Endodermal cell (in vitro differentiated cells): ENCODE data around the gene APOBR. TPM values are rescaled to one million over a fixed set of nuclear protein-coding genes. Genes with fewer than 3 reads are reported as not detected.

ENCODE experiments used
- DNase-seq: peaks from one replicate; pipeline ENCODE4 v3.0.0-alpha.2; 2017
- H3K27ac ChIP-seq: 2 replicates; pipeline ENCODE4 v1.5.1; 2013; ENCODE audit warnings: mild to moderate bottlenecking, low read depth, low read length, moderate library complexity
- H3K27me3 ChIP-seq: 2 replicates; pipeline ENCODE4 v1.6.1; 2013; ENCODE audit warnings: mild to moderate bottlenecking, low read length, moderate library complexity; ENCODE audit not compliant: insufficient read depth, control insufficient read depth, poor library complexity, severe bottlenecking
- H3K36me3 ChIP-seq: 2 replicates; pipeline ENCODE4 v1.7.0; 2013; ENCODE audit warnings: mild to moderate bottlenecking, low read length, moderate library complexity; ENCODE audit not compliant: control insufficient read depth, insufficient read depth
- H3K4me1 ChIP-seq: one replicate; pipeline ENCODE4 v1.7.0; 2013; ENCODE audit warnings: low read length; ENCODE audit not compliant: control insufficient read depth, insufficient read depth
- H3K4me3 ChIP-seq: 2 replicates; pipeline ENCODE4 v1.5.1; 2013; ENCODE audit warnings: mild to moderate bottlenecking, low read length, moderate library complexity
- H3K9ac ChIP-seq: 2 replicates; pipeline ENCODE4 v1.6.1; 2013; ENCODE audit warnings: mild to moderate bottlenecking, low read length, moderate library complexity; ENCODE audit not compliant: poor library complexity, severe bottlenecking; ENCODE audit errors: extremely low read depth
- H3K9me3 ChIP-seq: 2 replicates; pipeline ENCODE4 v1.6.1; 2013; ENCODE audit warnings: mild to moderate bottlenecking, low read length, moderate library complexity; ENCODE audit not compliant: control insufficient read depth
- H3K27ac Mint-ChIP-seq: 2 replicates; pipeline ENCODE4 v1.8.0; 2020; ENCODE audit warnings: mixed read lengths
- H3K27me3 Mint-ChIP-seq: 2 replicates; pipeline ENCODE4 v1.8.0; 2021; ENCODE audit warnings: mild to moderate bottlenecking, mixed read lengths; ENCODE audit not compliant: insufficient read depth
- H3K36me3 Mint-ChIP-seq: 2 replicates; pipeline ENCODE4 v1.8.0; 2020; ENCODE audit warnings: low read depth, mixed read lengths
- H3K4me1 Mint-ChIP-seq: 2 replicates; pipeline ENCODE4 v1.8.0; 2020; ENCODE audit warnings: mixed read lengths
- H3K4me3 Mint-ChIP-seq: 2 replicates; pipeline ENCODE4 v1.8.0; 2020; ENCODE audit warnings: mild to moderate bottlenecking, moderate library complexity, mixed read lengths
- H3K9me3 Mint-ChIP-seq: 2 replicates; pipeline ENCODE4 v1.8.0; 2020; ENCODE audit warnings: mild to moderate bottlenecking, mixed read lengths
- WGBS, 2 experiments: methylation state at CpG; one replicate each; pipeline versions ENCODE4 v1.1.5 to v1.1.7; 2013; ENCODE audit warnings: missing lambda C conversion rate in 2 of 2, mixed read lengths in 1 of 2; ENCODE audit not compliant: insufficient coverage in 1 of 2, insufficient read length in 1 of 2; 5-methylcytosine and 5-hydroxymethylcytosine counted together
- total RNA-seq, 2 donors: library from RNA; stranded (reverse); fragmentation: NEBNext Ultra II Directional in 1 of 2; extraction: Animal tissue kit (Norgen Biotek cat#: 25700) in 1 of 2; gene quantifications; 2 replicates in 1 of 2; 3 replicates in 1 of 2; pipeline ENCODE4 v1.2.1, GENCODE V29; 2021
- TF ChIP-seq, protein P1 (sequence below): fragments of 200-600 bp; sonication (generic); conservative IDR thresholded peaks from 2 replicates; pipeline ENCODE4 v1.5.0; 2021; ENCODE audit warnings: antibody characterized with exemption, mild to moderate bottlenecking

APOBR gene
- total RNA-seq, 2 donors from 2014 or later = not detected

DNA sequence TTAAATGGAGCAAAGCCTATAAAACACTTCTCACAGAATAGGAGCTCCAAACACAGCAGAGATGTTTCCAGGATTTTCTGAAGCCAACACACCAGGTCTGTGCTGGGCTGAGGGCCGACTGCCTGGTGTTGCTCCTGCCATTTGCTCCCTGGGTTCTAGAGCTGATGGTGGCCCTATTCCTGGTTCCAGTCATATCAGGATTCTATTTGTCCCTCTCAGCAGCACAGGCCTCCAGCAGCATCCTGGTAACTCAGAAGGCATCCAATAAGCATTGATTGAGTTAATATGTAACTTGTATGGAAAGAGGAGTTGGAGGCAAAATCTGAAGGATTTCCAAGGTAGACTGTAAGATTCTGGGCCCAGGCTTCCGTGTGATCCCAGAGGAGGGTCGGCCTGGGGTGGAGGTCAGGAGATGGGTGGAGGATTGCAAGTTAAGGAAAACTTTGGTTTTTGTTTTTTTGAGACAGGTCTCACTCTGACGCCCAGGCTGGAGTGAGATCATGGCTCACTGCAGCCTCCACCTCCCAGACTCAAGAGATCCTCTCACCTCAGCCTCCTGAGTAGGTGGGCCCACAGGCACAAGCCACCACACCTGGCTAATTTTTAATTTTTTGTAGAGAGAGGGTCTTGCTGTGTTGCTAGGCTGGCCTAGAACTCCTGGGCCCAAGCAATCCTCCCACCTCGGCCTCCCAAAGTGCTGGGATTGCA, 38.7 kb downstream of the APOBR start:
- H3K27ac Mint-ChIP-seq = no peak overlapping the region
- TF ChIP-seq, protein P1, sequence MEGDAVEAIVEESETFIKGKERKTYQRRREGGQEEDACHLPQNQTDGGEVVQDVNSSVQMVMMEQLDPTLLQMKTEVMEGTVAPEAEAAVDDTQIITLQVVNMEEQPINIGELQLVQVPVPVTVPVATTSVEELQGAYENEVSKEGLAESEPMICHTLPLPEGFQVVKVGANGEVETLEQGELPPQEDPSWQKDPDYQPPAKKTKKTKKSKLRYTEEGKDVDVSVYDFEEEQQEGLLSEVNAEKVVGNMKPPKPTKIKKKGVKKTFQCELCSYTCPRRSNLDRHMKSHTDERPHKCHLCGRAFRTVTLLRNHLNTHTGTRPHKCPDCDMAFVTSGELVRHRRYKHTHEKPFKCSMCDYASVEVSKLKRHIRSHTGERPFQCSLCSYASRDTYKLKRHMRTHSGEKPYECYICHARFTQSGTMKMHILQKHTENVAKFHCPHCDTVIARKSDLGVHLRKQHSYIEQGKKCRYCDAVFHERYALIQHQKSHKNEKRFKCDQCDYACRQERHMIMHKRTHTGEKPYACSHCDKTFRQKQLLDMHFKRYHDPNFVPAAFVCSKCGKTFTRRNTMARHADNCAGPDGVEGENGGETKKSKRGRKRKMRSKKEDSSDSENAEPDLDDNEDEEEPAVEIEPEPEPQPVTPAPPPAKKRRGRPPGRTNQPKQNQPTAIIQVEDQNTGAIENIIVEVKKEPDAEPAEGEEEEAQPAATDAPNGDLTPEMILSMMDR = no peak
- no peaks in the 10 kb centered on the region for H3K27me3 Mint-ChIP-seq
- WGBS, 2 experiments = 85 to 92% methylated on average over 4 to 5 of the region's 5 CpGs
- no peak for DNase-seq
- H3K9me3 Mint-ChIP-seq = no peaks in the 10 kb centered on the region
- Histone ChIP-seq H3K9me3 (no peaks in the 10 kb centered on the region), H3K36me3 (no peaks in the 10 kb centered on the region), H3K4me1 (no peaks in the 10 kb centered on the region), H3K4me3 (no peak overlapping the region), H3K27ac (no peak overlapping the region), H3K9ac (no peak overlapping the region), H3K27me3 (no peaks in the 10 kb centered on the region)
- H3K36me3 Mint-ChIP-seq = no peaks in the 10 kb centered on the region
- H3K4me1 Mint-ChIP-seq = peaks cover 5% of the 10 kb centered on the region
- H3K4me3 Mint-ChIP-seq = no peak overlapping the region

DNA sequence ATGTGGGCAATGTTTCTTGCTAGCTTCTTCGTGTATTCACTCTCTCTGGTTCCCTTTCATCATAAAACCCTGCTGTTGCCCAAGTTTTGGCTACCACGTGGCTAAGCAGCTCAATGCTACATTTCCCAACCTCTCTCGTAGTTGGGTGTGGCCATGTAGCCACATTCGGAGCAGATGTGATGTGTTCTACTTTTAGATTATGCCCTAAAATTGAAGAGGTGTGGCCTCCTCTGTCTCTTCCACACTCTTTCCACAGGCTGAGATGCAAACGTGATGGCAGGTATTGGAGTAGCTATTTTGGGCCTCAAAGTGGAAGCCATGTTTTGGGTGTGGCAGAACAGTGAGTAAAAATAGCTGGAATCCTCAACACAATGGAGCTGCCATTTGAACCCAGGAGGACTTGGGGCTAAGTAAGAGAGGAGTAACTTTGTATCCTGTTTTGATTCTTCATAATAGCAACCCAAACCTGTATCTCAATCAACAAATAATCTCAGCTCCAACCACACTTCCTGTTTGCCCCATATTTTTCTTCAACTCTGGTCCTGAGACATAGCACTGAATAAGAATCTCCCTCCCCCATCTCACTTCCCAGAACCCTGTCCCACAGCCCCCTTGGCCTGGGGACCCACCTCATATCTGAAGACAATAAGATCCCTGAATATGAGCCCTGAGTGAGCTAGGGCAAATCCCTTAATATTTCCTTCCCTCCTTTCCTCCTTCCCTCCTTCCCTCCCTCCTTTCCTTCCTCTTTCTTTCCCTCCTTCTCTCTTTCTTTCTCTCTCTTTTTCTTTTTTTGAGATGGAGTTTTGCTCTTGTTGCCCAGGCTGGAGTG, 40.3 kb downstream of the APOBR start:
- TF ChIP-seq, protein P1 = no peak
- Histone ChIP-seq H3K27ac (no peak overlapping the region), H3K36me3 (no peaks in the 10 kb centered on the region), H3K4me1 (no peaks in the 10 kb centered on the region), H3K9ac (no peak overlapping the region), H3K4me3 (no peak overlapping the region), H3K27me3 (no peaks in the 10 kb centered on the region), H3K9me3 (no peaks in the 10 kb centered on the region)
- Mint-ChIP-seq H3K27ac (no peak overlapping the region), H3K27me3 (no peaks in the 10 kb centered on the region), H3K4me3 (no peak overlapping the region), H3K36me3 (no peaks in the 10 kb centered on the region), H3K9me3 (no peaks in the 10 kb centered on the region), H3K4me1 (peaks cover 5% of the 10 kb centered on the region)
- no peak for DNase-seq
- 86 to 89% methylated on average over 1 to 5 of the region's 5 CpGs for WGBS, 2 experiments

DNA sequence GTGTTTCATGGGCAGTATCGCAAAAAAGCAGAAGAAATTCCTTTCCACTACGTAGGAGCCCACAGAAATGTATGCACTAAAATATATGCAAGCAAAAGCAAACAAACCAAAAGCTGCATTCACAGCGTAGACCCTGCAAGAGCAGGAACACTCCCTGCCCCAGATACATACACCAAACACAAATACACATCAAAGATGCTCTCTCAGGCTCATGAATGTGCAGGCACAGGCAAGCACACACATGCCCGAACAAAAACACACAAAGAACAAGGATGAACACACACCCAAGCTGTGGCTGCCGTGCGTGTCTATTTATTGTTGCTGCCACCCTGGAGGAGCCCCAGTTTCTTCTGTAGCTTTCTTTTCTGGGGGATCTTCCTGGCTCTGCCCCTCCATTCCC, 42.6 kb downstream of the APOBR start:
- no peak overlapping the region for H3K4me3 Mint-ChIP-seq
- H3K4me1 Mint-ChIP-seq = peaks cover 2% of the 10 kb centered on the region
- H3K4me3 ChIP-seq = no peak overlapping the region
- H3K27me3 Mint-ChIP-seq = no peaks in the 10 kb centered on the region
- H3K27ac ChIP-seq = no peak overlapping the region
- no peak for DNase-seq
- no peak overlapping the region for H3K27ac Mint-ChIP-seq
- H3K9me3 Mint-ChIP-seq = no peaks in the 10 kb centered on the region
- no peaks in the 10 kb centered on the region for H3K36me3 Mint-ChIP-seq
- no peaks in the 10 kb centered on the region for H3K9me3 ChIP-seq
- H3K36me3 ChIP-seq = no peaks in the 10 kb centered on the region
- H3K27me3 ChIP-seq = no peaks in the 10 kb centered on the region
- 90 to 100% methylated on average over 3 to 6 of the region's 6 CpGs for WGBS, 2 experiments
- H3K4me1 ChIP-seq = no peaks in the 10 kb centered on the region
- no peak overlapping the region for H3K9ac ChIP-seq
- TF ChIP-seq, protein P1 = no peak
